Stomach (tissue), 4 donors: Measurements from ENCODE around the gene RYR3.

Source experiments
- POLR2A ChIP-seq, 4 donors: fragments of 450-650 bp; IDR thresholded peaks; one replicate each; pipeline ENCODE4 v1.6.1; 2016; ENCODE audit warnings: antibody characterized with exemption in 4 of 4, control low read depth in 2 of 4, mild to moderate bottlenecking in 1 of 4, moderate library complexity in 1 of 4
- POLR2AphosphoS5 ChIP-seq, 3 donors: sonication (generic); formaldehyde crosslinking; IDR thresholded peaks; one replicate each; pipeline ENCODE4 v1.6.1; 2016; ENCODE audit warnings: antibody characterized with exemption in 3 of 3
- TF ChIP-seq, protein P1 (sequence below), 7 experiments: fragments of 450-650 bp in 4 of 7; fragments of 200-600 bp in 3 of 7; sonication (generic) in 3 of 7; IDR thresholded peaks; one replicate each; pipeline ENCODE4 v1.5.1; 2016 to 2019; ENCODE audit warnings: antibody characterized with exemption in 7 of 7, control low read depth in 2 of 7, mild to moderate bottlenecking in 1 of 7

DNA sequence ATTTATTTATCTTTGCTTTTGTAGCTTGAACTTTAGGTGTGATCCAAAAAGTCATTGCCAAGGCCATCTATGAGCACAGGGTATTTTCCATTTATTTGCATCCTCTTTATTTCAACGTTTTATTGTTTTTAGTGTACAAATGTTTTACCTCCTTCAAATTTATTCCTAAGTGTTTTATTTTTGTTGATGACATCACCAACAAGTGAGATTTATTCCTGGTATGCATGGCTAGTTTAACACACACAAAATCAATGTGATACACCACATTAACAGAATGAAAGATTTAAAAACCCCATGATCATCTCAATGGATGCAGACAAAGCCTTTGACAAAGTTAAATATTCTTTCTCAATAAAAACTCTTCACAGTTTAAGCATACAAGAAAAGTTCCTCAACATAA lies 591.3 kb downstream of the RYR3 start:
- TF ChIP-seq, protein P1, sequence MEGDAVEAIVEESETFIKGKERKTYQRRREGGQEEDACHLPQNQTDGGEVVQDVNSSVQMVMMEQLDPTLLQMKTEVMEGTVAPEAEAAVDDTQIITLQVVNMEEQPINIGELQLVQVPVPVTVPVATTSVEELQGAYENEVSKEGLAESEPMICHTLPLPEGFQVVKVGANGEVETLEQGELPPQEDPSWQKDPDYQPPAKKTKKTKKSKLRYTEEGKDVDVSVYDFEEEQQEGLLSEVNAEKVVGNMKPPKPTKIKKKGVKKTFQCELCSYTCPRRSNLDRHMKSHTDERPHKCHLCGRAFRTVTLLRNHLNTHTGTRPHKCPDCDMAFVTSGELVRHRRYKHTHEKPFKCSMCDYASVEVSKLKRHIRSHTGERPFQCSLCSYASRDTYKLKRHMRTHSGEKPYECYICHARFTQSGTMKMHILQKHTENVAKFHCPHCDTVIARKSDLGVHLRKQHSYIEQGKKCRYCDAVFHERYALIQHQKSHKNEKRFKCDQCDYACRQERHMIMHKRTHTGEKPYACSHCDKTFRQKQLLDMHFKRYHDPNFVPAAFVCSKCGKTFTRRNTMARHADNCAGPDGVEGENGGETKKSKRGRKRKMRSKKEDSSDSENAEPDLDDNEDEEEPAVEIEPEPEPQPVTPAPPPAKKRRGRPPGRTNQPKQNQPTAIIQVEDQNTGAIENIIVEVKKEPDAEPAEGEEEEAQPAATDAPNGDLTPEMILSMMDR (IDR thresholded peaks at IDR 0.05): no peak
- no peak for TF ChIP-seq POLR2A (IDR thresholded peaks at IDR 0.05)
- TF ChIP-seq POLR2AphosphoS5 (IDR thresholded peaks at IDR 0.05): no peak
